ENCODE data around the gene FMN1.

The FMN1 gene

DNA sequence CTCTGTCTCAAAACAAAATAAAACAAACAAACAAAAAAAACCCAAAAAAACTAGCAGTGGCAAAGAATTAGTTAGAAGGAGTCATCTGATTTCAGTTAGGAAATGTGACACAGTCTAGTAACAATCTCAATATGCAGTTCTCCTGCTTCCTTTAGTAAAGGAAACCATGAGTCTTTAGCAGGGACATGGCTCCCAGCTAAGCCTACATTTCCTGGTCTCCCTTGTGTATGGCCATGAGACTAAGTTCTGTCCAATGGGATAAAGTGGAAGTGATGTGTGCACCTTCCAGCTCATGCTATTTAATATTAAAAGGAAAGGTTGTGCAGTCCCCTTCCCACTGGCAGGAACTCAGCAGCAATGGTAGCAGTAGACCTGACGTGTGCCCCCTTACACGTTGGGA is 402.1 kb downstream of the FMN1 start:
- ATAC-seq: no peak
- Mint-ChIP-seq H3K9me3 (peaks cover 0 to 4% of the 10 kb centered on the region in 2 donors), H3K4me3 (no peak overlapping the region), H3K27ac (no peak overlapping the region), H3K4me1 (no peaks in the 10 kb centered on the region), H3K27me3 (no peaks in the 10 kb centered on the region)
- no peak for DNase-seq

DNA sequence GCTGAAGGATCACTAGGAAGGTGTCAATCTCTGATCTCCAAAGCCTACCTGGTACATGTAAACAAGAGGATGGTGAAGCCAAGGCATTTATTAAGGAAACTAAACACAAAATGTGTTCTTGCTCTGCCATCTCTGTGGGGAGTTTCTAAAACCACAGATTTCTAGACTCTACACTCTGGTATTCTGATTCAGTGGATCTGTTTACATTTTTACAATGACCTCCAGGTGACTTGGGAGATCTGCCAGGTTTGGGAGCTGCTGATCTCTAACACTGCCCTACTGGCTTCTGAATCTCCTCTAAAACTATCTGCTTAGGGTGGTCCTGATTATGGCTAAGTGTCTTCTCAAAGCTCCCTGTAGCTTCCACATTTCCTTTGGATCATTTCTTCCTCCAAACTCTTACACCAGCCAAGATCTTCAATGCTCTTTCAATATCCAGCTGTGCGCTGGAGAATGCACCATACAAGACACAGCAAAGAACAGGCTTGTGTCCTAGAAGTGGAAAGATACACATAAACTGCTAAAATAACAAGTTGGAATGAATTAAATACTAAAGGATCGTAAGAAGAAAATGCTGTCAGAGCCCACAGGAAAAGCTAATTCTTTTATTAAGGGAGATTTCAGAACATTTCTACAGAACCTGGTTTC is 404.0 kb downstream of the FMN1 start:
- Mint-ChIP-seq H3K27me3 (no peaks in the 10 kb centered on the region), H3K9me3 (peaks cover 0 to 4% of the 10 kb centered on the region in 2 donors), H3K27ac (no peak overlapping the region), H3K4me3 (no peak overlapping the region), H3K4me1 (no peaks in the 10 kb centered on the region)
- no peak for ATAC-seq
- DNase-seq: no peak

DNA sequence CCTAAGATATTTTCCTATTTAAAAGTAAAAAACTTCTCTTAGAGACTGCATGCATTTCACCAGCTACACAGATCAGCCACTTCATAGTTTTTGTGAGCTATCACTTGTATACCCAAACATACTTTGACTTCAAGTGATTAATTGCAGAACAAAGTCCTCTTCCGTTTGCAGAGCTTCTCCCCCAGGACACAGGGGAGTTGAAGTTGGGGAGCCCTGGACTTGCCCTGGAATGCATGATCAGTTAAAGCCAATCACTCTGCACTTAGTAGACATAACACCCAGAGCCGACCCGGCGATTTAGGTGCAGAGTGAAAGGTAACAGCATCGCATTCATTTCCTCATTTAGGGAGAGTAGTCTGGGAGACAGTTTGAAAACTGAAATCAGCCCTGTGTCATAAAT is 406.6 kb downstream of the FMN1 start:
- Mint-ChIP-seq H3K27ac (no peak overlapping the region), H3K4me1 (no peaks in the 10 kb centered on the region), H3K27me3 (no peaks in the 10 kb centered on the region), H3K4me3 (no peak overlapping the region), H3K9me3 (peaks cover 0 to 4% of the 10 kb centered on the region in 2 donors)
- ATAC-seq (no peak), DNase-seq (no peak)

DNA sequence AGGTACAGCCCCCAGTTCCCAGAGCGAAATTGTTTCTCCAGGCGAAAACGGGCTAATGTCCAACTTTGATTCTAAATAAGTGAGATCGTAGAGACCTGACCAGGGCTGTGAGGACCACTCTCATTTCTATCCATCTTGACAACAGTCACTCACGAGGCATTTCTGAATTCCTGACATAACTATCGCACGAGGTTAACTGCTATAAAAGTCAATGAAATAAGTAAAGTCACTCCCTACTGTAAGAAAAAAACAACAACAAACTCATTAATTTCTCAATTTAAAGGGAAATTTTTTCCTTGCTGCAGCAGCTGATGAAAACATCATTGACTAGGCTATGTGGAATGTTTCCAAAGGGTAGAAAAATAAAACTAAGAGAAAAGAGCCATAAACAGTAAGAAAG is 407.6 kb downstream of the FMN1 start:
- peaks cover 0 to 3% of the 10 kb centered on the region in 2 donors for H3K9me3 Mint-ChIP-seq
- DNase-seq (no peak), ATAC-seq (no peak)
- no peak overlapping the region for H3K27ac Mint-ChIP-seq
- no peak overlapping the region for H3K4me3 Mint-ChIP-seq
- H3K4me1 Mint-ChIP-seq: no peaks in the 10 kb centered on the region
- H3K27me3 Mint-ChIP-seq: no peaks in the 10 kb centered on the region

DNA sequence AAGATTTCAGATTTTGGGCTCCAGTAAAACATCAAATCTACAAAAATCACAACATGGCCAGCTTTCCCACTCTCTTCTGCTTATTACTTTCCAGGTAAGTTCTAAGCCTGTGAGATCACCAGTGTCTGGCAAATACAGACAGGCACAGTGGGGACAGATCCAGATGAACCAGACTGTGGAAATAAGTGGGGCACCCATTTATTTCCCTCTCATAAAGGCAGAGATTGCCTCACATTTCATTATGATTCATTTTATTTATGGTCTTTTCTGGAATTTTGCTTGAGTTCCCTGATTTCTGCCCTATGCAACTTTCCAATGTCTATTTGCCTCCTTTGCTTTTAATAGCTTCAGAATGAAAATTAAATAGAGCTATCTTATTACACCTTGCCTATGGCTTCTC is 409.9 kb downstream of the FMN1 start:
- Mint-ChIP-seq H3K4me1 (no peaks in the 10 kb centered on the region), H3K9me3 (peaks cover 0 to 5% of the 10 kb centered on the region in 2 donors), H3K4me3 (no peak overlapping the region), H3K27me3 (no peaks in the 10 kb centered on the region), H3K27ac (no peak overlapping the region)
- ATAC-seq (no peak), DNase-seq (no peak)

DNA sequence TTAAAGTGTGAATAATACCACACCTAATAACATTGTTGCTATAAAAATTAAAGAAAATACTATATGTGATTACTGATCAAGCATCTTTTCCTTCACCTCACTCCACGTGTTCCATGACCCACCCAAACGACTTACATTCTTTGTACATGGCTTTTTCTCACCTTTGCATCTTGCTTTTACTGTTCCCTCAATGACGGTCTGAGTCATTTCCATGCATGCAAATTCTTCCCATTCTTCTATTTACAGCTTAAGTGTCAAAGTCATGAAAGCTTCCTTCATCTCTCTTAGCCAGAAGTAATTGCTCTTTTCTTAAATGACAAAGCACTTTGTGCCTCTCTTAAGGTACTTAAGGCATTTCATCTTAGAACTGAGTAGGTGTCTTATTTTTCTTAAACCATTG is 412.7 kb downstream of the FMN1 start:
- no peak for DNase-seq
- Mint-ChIP-seq H3K27me3 (peaks cover under 1% of the 10 kb centered on the region), H3K4me1 (no peaks in the 10 kb centered on the region), H3K4me3 (no peak overlapping the region), H3K27ac (no peak overlapping the region), H3K9me3 (peaks cover 0 to 10% of the 10 kb centered on the region in 2 donors)
- no peak for ATAC-seq

DNA sequence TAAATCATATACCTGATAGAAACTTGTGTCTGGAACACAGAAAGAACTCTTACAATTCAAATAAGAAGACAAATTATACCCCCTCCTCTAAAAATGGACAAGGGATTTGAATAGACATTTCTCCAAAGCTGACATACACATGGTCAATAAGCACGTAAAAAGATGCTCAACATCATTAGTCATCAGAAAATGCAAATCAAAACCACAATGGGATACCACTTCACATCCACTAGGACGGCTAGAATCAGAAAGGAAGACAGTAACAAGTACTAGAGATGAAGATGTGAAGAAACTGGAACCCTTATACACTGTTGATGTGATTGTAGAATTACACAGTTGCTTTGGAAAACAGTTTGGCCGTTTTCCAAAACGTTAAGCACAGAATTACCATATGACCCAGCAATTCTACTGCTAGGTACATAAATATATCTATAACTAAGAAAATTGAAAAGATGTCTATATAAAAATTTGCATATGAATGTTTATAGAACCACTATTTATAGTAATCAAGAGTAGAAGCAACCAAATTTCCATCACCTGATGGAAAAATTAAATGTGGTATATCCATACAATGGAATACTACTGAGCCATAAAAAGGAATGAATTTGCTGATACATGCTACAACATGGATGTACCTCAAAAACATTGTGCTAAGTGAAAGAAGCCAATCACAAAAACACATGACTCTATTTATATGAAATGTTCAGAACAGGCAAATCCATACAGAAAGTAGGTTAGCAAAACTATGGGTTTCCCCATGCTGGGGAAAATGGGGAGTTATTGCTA is 415.9 kb downstream of the FMN1 start:
- Mint-ChIP-seq H3K9me3 (peaks cover 0 to 10% of the 10 kb centered on the region in 2 donors), H3K4me3 (no peak overlapping the region)

DNA sequence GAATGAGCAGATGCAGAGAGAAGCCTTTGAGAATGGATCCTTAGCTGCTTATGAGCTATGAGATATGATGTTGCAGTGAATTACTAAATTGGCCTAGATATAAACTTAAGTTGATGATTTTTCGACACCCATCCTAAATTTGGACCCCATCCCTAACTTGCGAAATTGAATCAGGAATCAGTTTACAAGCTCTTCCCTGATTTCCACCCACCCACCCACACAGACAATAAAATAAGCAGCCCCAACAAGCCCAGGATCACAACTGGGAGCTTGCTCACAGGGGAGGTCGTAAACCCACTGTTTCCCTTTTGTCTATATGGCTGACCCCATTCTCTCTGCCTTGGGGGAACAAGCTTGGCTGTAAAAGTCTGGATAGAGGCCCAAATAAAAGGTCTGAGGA is 419.4 kb downstream of the FMN1 start:
- Mint-ChIP-seq H3K27me3 (peaks cover 23% of the 10 kb centered on the region), H3K4me3 (no peak overlapping the region), H3K9me3 (peaks cover 0 to 10% of the 10 kb centered on the region in 2 donors), H3K27ac (no peak overlapping the region), H3K4me1 (no peaks in the 10 kb centered on the region)
- DNase-seq: no peak
- ATAC-seq: no peak

More for the DNA sequence above, 415.9 kb downstream of the FMN1 start:
- Mint-ChIP-seq H3K27ac (no peak overlapping the region), H3K4me1 (no peaks in the 10 kb centered on the region), H3K27me3 (peaks cover 22% of the 10 kb centered on the region)
- ATAC-seq: no peak
- no peak for DNase-seq

DNA sequence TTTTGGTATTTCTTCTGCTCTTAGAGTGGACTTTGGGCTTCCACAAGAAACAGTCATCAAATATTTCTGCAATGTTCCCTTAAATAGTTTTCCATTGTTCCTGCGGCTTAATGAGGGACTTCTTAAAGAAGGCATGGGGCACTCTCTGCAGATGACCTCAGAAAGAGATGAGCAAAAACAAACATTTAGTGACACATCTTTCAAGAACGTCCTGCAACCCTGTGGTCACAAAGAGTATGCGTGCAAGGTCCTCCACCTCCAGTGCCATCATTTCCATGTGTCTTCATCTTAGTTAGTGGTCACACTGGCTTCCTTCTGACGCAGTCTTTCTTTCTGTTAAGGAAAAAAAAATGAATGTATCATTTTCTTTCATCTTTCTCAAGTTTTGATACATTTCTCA is 420.5 kb downstream of the FMN1 start:
- Mint-ChIP-seq H3K27ac (no peak overlapping the region), H3K4me3 (no peak overlapping the region), H3K9me3 (no peaks in the 10 kb centered on the region), H3K4me1 (no peaks in the 10 kb centered on the region), H3K27me3 (peaks cover 27% of the 10 kb centered on the region)
- ATAC-seq (no peak), DNase-seq (no peak)

DNA sequence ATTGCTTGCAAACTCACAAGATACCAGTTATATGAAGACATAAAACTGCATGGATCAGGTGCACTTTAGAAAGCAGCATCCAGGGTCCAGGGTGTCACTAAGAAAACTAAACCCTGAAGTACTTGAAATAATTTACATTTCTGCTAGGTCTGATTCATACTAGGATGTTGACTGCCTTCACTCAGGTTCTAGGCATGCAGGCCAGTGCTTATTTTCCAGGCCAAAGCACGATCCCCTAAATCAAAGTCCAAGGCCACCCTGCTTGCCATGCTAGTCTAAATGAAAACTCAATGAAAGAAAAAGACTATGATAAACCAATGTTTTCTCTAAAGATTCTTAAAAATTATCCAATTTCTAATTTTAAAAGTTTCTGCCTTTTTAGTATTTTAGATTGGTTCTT is 427.3 kb downstream of the FMN1 start:
- Mint-ChIP-seq H3K27ac (no peak overlapping the region), H3K4me1 (no peaks in the 10 kb centered on the region), H3K9me3 (no peaks in the 10 kb centered on the region), H3K27me3 (peaks cover 30% of the 10 kb centered on the region), H3K4me3 (no peak overlapping the region)
- no peak for ATAC-seq
- DNase-seq: no peak

DNA sequence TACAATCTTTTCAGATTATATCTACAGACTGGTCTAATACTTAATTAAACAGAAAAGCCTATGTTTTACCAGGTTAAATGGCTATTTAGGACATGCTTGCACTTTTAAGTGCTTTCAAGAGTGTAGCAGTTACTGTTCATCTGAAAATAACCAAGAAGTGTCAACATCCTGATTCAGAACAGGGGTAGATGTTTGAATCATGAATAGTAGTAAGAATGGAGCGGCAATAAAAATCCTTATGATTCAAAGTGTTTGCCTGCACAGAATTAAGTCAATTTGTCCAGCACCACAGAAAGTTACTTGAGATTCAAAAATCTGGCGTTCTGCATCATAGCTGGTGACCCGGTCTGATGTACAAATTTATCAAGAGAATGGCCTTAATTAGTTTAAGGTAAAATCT is 428.4 kb downstream of the FMN1 start:
- no peak overlapping the region for H3K27ac Mint-ChIP-seq
- DNase-seq: no peak
- H3K9me3 Mint-ChIP-seq: no peaks in the 10 kb centered on the region
- H3K27me3 Mint-ChIP-seq: peaks cover 39% of the 10 kb centered on the region
- ATAC-seq: no peak
- H3K4me1 Mint-ChIP-seq: no peaks in the 10 kb centered on the region
- H3K4me3 Mint-ChIP-seq: no peak overlapping the region

DNA sequence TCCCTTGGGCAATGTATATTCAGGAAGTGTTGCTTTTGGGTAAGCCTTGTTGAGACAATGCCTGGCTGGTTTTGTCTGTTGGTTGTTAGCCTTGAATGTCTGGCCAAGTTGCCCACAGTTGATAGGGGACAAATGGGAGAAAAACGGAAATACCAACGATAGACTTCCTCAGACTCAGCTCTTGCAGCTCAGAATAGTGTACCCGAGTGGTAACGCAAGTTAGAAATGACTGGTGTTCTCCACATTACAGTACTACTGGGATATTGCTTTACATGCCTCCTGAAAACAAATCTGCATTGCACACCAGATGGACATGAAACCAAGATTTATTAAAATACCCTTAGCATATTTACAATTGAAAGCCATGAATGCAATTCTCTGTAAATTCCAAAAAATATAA is 429.3 kb downstream of the FMN1 start:
- Mint-ChIP-seq H3K9me3 (no peaks in the 10 kb centered on the region), H3K27me3 (peaks cover 48% of the 10 kb centered on the region), H3K27ac (no peak overlapping the region), H3K4me1 (no peaks in the 10 kb centered on the region), H3K4me3 (no peak overlapping the region)
- DNase-seq (no peak), ATAC-seq (no peak)

DNA sequence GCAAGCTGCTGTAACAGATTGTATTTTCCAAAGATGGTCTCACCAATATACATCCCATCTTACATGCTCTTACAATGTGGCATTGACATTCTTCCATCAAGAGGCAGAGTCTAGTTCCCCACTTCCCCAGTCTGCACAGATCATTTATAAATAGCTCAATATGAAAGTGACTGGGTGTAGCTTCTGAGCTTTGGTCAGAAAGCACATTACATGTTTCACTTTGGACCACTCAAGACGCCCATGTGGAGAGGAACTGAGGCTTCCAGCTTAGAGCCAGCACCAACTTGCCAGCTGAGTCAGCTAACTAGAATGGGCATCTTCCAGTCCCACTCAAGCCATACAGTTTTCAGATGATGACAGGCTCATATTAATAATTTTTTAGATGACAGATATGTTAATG is 431.2 kb downstream of the FMN1 start:
- H3K27ac Mint-ChIP-seq: no peak overlapping the region
- H3K27me3 Mint-ChIP-seq: peaks cover 41% of the 10 kb centered on the region
- no peaks in the 10 kb centered on the region for H3K4me1 Mint-ChIP-seq
- no peaks in the 10 kb centered on the region for H3K9me3 Mint-ChIP-seq
- no peak overlapping the region for H3K4me3 Mint-ChIP-seq
- ATAC-seq: no peak
- no peak for DNase-seq

DNA sequence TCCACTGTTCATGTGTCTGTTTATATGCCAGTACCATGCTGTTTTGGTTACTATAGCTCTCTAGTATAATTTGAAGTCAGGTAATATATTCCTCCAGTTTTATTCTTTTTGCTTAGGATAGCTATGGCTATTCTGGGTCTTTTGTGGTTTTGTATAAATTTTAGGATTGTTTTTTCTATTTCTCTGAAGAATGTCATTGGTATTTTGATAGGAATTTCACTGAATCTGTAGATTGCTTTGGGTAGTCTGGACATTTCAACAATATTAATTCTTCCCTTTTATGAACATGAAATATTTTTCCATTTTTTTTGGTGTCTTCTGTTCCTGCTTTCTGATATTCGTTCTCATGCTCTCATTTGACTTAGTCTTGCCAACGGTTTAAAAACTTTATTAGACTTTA is 437.1 kb downstream of the FMN1 start:
- no peak overlapping the region for H3K27ac Mint-ChIP-seq
- H3K4me3 Mint-ChIP-seq: no peak overlapping the region
- no peak for DNase-seq
- H3K9me3 Mint-ChIP-seq: no peaks in the 10 kb centered on the region
- H3K27me3 Mint-ChIP-seq: peaks cover 49% of the 10 kb centered on the region
- ATAC-seq: no peak
- no peaks in the 10 kb centered on the region for H3K4me1 Mint-ChIP-seq

DNA sequence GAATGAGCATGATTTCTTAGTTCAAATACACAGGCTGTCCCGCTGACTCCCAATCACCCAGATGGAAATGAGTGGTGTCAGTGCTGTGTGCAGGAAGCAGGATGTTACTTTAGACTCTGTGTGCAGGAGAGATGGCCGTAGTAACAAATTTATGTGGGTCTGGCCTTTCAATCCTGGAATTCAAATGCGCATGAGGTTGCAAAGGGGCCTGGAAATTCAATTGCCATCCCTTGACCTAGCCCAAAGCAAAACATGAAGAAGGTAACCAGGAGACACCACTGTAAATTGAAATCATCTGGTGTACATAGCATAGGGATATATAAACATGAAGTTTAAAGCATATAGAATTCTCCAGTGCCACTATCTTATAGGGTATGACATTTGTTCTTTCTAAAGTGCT is 443.5 kb downstream of the FMN1 start:
- Mint-ChIP-seq H3K27ac (no peak overlapping the region), H3K9me3 (no peaks in the 10 kb centered on the region), H3K4me3 (no peak overlapping the region), H3K4me1 (no peaks in the 10 kb centered on the region), H3K27me3 (peaks cover 48% of the 10 kb centered on the region)
- no peak for ATAC-seq
- no peak for DNase-seq

DNA sequence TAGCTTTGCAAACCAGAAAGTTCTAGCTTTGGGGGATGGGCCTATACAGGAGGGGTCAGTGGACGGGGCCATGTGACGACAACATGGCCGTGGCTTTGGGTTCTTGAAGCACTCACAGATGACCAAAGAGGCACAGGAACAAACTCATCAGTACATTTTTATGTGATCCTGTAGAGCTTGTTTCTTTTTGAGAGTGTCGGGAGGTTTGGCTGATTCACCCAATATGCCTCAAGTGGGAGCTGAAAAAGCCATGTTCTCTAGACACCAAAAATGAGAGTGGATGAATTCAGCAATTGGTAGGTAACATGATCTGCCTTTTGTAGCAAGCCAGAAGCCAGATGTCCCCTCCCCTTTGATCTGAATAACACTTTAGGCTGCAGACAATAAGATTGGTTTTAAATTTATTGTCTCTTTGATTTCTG is 446.6 kb downstream of the FMN1 start:
- H3K27ac Mint-ChIP-seq: no peak overlapping the region
- H3K4me1 Mint-ChIP-seq: no peaks in the 10 kb centered on the region
- DNase-seq (no peak), ATAC-seq (no peak)
- H3K4me3 Mint-ChIP-seq: no peak overlapping the region
- H3K27me3 Mint-ChIP-seq: peaks cover 43% of the 10 kb centered on the region
- no peaks in the 10 kb centered on the region for H3K9me3 Mint-ChIP-seq
